HepG2 (cell line): ENCODE results near the gene MAN2B2. TPM values are rescaled to one million over a fixed set of nuclear protein-coding genes. Genes with fewer than 3 reads are reported as not detected.

ENCODE experiments used
- ARHGAP35 ChIP-seq: sonication (generic); formaldehyde crosslinking; IDR thresholded peaks from 2 replicates; pipeline ENCODE4 v1.9.0; 2022; ENCODE audit warnings: mild to moderate bottlenecking, inconsistent platforms, moderate library complexity, missing genetic modification reagents, borderline replicate concordance
- ASH2L ChIP-seq: fragments of 300-600, 200-600 bp; sonication (generic); IDR thresholded peaks from 2 replicates; pipeline ENCODE4 v1.7.0; 2017; ENCODE audit warnings: low read depth, mild to moderate bottlenecking, moderate library complexity, mixed read lengths, low read length; ENCODE audit not compliant: insufficient read length
- BHLHE40 ChIP-seq: IDR thresholded peaks from 2 replicates; pipeline ENCODE4 v1.6.1; 2011; ENCODE audit warnings: low read length, improper control_type of control experiment
- HOXA3 ChIP-seq: sonication (generic); formaldehyde crosslinking; IDR thresholded peaks from 2 replicates; pipeline ENCODE4 v1.5.0; 2020; ENCODE audit warnings: missing genetic modification reagents
- MYNN ChIP-seq: sonication (generic); formaldehyde crosslinking; IDR thresholded peaks from 2 replicates; pipeline ENCODE4 v1.4.0; 2020; ENCODE audit warnings: mild to moderate bottlenecking, low read depth, missing genetic modification reagents
- NFKBIZ ChIP-seq: IDR thresholded peaks from 2 replicates; pipeline ENCODE4 v1.6.1; 2018; ENCODE audit warnings: missing genetic modification reagents, missing compliant biosample characterization
- PHB2 ChIP-seq: fragments of 450-650 bp; IDR thresholded peaks from 2 replicates; pipeline ENCODE4 v1.6.1; 2018; ENCODE audit not compliant: partially characterized antibody
- TAF1 ChIP-seq: sonication (generic); formaldehyde crosslinking; IDR thresholded peaks from 2 replicates; pipeline ENCODE4 v1.4.0; 2020; ENCODE audit warnings: missing genetic modification reagents
- ZBTB42 ChIP-seq: sonication (generic); formaldehyde crosslinking; IDR thresholded peaks from 2 replicates; pipeline ENCODE4 v1.5.0; 2020; ENCODE audit warnings: mild to moderate bottlenecking, missing genetic modification reagents
- ZNF30 ChIP-seq: sonication (generic); formaldehyde crosslinking; IDR thresholded peaks from 2 replicates; pipeline ENCODE4 v1.5.0; 2020; ENCODE audit warnings: mild to moderate bottlenecking, missing genetic modification reagents
- ZNF317 ChIP-seq: sonication (generic); formaldehyde crosslinking; IDR thresholded peaks from 2 replicates; pipeline ENCODE4 v1.5.0; 2020; ENCODE audit warnings: mild to moderate bottlenecking, missing genetic modification reagents
- ZNF547 ChIP-seq: sonication (generic); formaldehyde crosslinking; IDR thresholded peaks from 2 replicates; pipeline ENCODE4 v1.5.1; 2020; ENCODE audit warnings: mild to moderate bottlenecking, missing genetic modification reagents
- ZNF629 ChIP-seq: sonication (generic); formaldehyde crosslinking; conservative IDR thresholded peaks from 2 replicates; pipeline ENCODE4 v1.5.0; 2020; ENCODE audit warnings: missing genetic modification reagents
- polyA plus RNA-seq, 8 experiments: library from polyadenylated mRNA; depleted of rRNA in 3 of 8; stranded (reverse) in 7 of 8; unstranded in 1 of 8; fragments of >200 nt; fragmentation: Illumina TruSeq in 4 of 8; extraction: Trizol in 4 of 8; gene quantifications; 2 replicates each; pipeline versions ENCODE4 v1.2.1 to v1.2.3, GENCODE V29; 2011 to 2016; ENCODE audit warnings: low read depth in 4 of 8, missing spikeins in 1 of 8, mixed read lengths in 1 of 8; ENCODE audit not compliant: insufficient read depth in 1 of 8
- total RNA-seq, 5 experiments: library from RNA; depleted of rRNA; stranded (reverse); fragments of >200 nt; fragmentation: Illumina TruSeq; extraction: Trizol; gene quantifications; 2 replicates each; pipeline ENCODE4 v1.2.3, GENCODE V29; 2016; ENCODE audit warnings: low read depth in 1 of 5
- TF ChIP-seq, protein P1 (sequence below): sonication (generic); formaldehyde crosslinking; IDR thresholded peaks from 2 replicates; pipeline ENCODE4 v1.9.0; 2021; ENCODE audit warnings: missing genetic modification reagents, borderline replicate concordance
- TF ChIP-seq, protein P2 (sequence below): sonication (generic); formaldehyde crosslinking; IDR thresholded peaks from 2 replicates; pipeline ENCODE4 v1.4.0; 2020; ENCODE audit warnings: missing genetic modification reagents
- TF ChIP-seq, protein P3 (sequence below): sonication (generic); formaldehyde crosslinking; IDR thresholded peaks from 2 replicates; pipeline ENCODE4 v1.8.1; 2023; ENCODE audit warnings: missing genetic modification reagents, mild to moderate bottlenecking, borderline replicate concordance
- TF ChIP-seq, protein P4 (sequence below): sonication (generic); formaldehyde crosslinking; IDR thresholded peaks from 2 replicates; pipeline ENCODE4 v1.8.0; 2022; ENCODE audit warnings: missing genetic modification reagents, low read depth, mild to moderate bottlenecking, borderline replicate concordance
- TF ChIP-seq, protein P5 (sequence below): sonication (generic); formaldehyde crosslinking; IDR thresholded peaks from 2 replicates; pipeline ENCODE4 v1.4.0; 2020; ENCODE audit warnings: missing genetic modification reagents
- TF ChIP-seq, protein P6 (sequence below): sonication (generic); formaldehyde crosslinking; IDR thresholded peaks from 2 replicates; pipeline ENCODE4 v1.4.0; 2020; ENCODE audit warnings: missing genetic modification reagents

MAN2B2 gene
- total and polyA plus RNA-seq, 2 of the 13 experiments (the other 11 are each of a cell fraction or from before 2014, with no cell fraction given), result 4.8 to 5.4 TPM

DNA sequence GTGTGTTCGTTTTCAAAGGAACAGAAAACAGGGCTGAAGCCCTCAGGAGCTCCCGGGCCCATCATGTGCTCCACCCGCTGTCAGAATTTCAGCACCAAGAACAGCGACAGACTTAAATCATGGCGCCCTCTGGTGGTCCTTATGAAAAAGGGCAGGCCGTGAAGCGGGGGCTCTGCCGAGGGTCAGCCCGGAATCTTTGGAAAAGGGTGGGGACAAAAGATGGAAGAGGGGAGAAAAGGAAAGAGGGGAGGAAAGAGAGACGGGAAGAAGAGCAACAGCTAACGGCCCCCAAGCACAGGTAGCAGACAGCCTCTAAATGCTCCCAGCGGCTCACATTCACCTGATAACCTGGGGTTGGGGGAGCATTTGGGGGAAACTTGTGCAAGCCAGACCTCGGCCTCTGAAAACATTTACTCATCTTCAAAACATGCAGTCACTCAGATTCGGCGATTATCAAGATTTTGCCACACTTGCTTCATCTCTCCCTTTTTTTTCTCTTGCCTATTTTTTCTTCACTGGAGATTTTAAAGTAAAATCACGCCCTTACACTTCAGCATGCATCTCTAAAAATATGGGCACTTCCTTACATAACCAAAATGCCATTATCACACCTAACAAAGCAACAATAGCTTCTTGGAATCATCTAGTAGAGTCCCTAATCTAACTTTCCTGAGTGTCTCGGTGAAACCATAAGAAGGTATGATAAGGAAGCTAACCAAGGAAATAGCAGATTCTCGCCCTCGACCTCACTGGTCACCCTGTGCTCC lies 28.1 kb upstream of the MAN2B2 start (continued):
- TF ChIP-seq, protein P1, sequence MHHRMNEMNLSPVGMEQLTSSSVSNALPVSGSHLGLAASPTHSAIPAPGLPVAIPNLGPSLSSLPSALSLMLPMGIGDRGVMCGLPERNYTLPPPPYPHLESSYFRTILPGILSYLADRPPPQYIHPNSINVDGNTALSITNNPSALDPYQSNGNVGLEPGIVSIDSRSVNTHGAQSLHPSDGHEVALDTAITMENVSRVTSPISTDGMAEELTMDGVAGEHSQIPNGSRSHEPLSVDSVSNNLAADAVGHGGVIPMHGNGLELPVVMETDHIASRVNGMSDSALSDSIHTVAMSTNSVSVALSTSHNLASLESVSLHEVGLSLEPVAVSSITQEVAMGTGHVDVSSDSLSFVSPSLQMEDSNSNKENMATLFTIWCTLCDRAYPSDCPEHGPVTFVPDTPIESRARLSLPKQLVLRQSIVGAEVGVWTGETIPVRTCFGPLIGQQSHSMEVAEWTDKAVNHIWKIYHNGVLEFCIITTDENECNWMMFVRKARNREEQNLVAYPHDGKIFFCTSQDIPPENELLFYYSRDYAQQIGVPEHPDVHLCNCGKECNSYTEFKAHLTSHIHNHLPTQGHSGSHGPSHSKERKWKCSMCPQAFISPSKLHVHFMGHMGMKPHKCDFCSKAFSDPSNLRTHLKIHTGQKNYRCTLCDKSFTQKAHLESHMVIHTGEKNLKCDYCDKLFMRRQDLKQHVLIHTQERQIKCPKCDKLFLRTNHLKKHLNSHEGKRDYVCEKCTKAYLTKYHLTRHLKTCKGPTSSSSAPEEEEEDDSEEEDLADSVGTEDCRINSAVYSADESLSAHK (CRISPR knock-in tag), result peak; percentile 93
- TF ChIP-seq ASH2L, result no peak
- TF ChIP-seq NFKBIZ (CRISPR knock-in tag), result peak; percentile 90
- TF ChIP-seq ZNF547, result peak; percentile 68; the same call in 1 of the 2 replicates
- no peak for TF ChIP-seq MYNN (CRISPR knock-in tag)
- peak; percentile 68 for TF ChIP-seq HOXA3 (CRISPR knock-in tag)
- TF ChIP-seq, protein P2, sequence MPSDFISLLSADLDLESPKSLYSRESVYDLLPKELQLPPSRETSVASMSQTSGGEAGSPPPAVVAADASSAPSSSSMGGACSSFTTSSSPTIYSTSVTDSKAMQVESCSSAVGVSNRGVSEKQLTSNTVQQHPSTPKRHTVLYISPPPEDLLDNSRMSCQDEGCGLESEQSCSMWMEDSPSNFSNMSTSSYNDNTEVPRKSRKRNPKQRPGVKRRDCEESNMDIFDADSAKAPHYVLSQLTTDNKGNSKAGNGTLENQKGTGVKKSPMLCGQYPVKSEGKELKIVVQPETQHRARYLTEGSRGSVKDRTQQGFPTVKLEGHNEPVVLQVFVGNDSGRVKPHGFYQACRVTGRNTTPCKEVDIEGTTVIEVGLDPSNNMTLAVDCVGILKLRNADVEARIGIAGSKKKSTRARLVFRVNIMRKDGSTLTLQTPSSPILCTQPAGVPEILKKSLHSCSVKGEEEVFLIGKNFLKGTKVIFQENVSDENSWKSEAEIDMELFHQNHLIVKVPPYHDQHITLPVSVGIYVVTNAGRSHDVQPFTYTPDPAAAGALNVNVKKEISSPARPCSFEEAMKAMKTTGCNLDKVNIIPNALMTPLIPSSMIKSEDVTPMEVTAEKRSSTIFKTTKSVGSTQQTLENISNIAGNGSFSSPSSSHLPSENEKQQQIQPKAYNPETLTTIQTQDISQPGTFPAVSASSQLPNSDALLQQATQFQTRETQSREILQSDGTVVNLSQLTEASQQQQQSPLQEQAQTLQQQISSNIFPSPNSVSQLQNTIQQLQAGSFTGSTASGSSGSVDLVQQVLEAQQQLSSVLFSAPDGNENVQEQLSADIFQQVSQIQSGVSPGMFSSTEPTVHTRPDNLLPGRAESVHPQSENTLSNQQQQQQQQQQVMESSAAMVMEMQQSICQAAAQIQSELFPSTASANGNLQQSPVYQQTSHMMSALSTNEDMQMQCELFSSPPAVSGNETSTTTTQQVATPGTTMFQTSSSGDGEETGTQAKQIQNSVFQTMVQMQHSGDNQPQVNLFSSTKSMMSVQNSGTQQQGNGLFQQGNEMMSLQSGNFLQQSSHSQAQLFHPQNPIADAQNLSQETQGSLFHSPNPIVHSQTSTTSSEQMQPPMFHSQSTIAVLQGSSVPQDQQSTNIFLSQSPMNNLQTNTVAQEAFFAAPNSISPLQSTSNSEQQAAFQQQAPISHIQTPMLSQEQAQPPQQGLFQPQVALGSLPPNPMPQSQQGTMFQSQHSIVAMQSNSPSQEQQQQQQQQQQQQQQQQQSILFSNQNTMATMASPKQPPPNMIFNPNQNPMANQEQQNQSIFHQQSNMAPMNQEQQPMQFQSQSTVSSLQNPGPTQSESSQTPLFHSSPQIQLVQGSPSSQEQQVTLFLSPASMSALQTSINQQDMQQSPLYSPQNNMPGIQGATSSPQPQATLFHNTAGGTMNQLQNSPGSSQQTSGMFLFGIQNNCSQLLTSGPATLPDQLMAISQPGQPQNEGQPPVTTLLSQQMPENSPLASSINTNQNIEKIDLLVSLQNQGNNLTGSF (CRISPR knock-in tag), result peak; percentile 90; the same call in 1 of the 2 replicates
- TF ChIP-seq ZBTB42 (CRISPR knock-in tag), result no peak
- no peak for TF ChIP-seq BHLHE40
- TF ChIP-seq ARHGAP35 (CRISPR knock-in tag), result peak; percentile 77
- 0 out of 2 replicates have a peak, but pooled peaks have one; percentile 38 for TF ChIP-seq ZNF30 (CRISPR knock-in tag)
- TF ChIP-seq ZNF317 (CRISPR knock-in tag), result no peak
- TF ChIP-seq ZNF629, result no peak; the same call in 1 of the 2 replicates
- TF ChIP-seq, protein P3, sequence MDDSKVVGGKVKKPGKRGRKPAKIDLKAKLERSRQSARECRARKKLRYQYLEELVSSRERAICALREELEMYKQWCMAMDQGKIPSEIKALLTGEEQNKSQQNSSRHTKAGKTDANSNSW (CRISPR knock-in tag), result no peak
- TF ChIP-seq, protein P4, sequence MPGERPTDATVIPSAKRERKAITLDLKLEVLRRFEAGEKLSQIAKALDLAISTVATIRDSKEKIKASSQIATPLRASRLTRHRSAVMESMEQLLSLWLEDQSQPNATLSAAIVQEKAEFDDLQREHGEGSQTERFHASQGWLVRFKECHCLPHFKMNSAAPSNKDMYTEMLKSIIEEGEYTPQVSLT (CRISPR knock-in tag), result no peak
- no peak for TF ChIP-seq PHB2
- TF ChIP-seq, protein P5, sequence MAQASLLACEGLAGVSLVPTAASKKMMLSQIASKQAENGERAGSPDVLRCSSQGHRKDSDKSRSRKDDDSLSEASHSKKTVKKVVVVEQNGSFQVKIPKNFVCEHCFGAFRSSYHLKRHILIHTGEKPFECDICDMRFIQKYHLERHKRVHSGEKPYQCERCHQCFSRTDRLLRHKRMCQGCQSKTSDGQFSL (CRISPR knock-in tag), result no peak
- no peak for TF ChIP-seq TAF1 (CRISPR knock-in tag)
- TF ChIP-seq, protein P6, sequence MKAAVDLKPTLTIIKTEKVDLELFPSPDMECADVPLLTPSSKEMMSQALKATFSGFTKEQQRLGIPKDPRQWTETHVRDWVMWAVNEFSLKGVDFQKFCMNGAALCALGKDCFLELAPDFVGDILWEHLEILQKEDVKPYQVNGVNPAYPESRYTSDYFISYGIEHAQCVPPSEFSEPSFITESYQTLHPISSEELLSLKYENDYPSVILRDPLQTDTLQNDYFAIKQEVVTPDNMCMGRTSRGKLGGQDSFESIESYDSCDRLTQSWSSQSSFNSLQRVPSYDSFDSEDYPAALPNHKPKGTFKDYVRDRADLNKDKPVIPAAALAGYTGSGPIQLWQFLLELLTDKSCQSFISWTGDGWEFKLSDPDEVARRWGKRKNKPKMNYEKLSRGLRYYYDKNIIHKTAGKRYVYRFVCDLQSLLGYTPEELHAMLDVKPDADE (CRISPR knock-in tag), result no peak
